Spinal cord (tissue), 10 donors: Measurements from ENCODE around the gene RILP. TPM values are rescaled to one million over a fixed set of nuclear protein-coding genes. Genes with fewer than 3 reads are reported as not detected.

Experiments
- DNase-seq, 6 donors: peaks; one replicate each; pipeline versions ENCODE4 v3.0.0 to v3.0.0-alpha.2; 2013 to 2015; ENCODE audit warnings: low spot score in 6 of 6, low read depth in 4 of 6
- H3K27ac ChIP-seq: one replicate; pipeline ENCODE4 v1.5.1; 2013; ENCODE audit warnings: low read depth, low read length, control low read depth
- H3K27me3 ChIP-seq: one replicate; pipeline ENCODE4 v1.6.1; 2013; ENCODE audit warnings: low read length; ENCODE audit not compliant: control insufficient read depth, insufficient read depth
- H3K36me3 ChIP-seq: one replicate; pipeline ENCODE4 v1.6.1; 2013; ENCODE audit warnings: low read length; ENCODE audit not compliant: control insufficient read depth, insufficient read depth
- H3K4me1 ChIP-seq: one replicate; pipeline ENCODE4 v1.6.1; 2013; ENCODE audit warnings: low read length; ENCODE audit not compliant: control insufficient read depth, insufficient read depth
- H3K4me3 ChIP-seq: one replicate; pipeline ENCODE4 v1.5.1; 2013; ENCODE audit warnings: low read depth, low read length, control low read depth
- H3K9me3 ChIP-seq: one replicate; pipeline ENCODE4 v1.6.1; 2013; ENCODE audit warnings: low read length; ENCODE audit not compliant: control insufficient read depth, insufficient read depth
- WGBS: methylation state at CpG from one replicate; pipeline ENCODE4 v1.1.5; 2013; ENCODE audit warnings: missing lambda C conversion rate; ENCODE audit not compliant: insufficient coverage; 5-methylcytosine and 5-hydroxymethylcytosine counted together
- polyA plus RNA-seq, 2 donors: library from polyadenylated mRNA; unstranded; fragments of 120-200 nt; gene quantifications; one replicate each; pipeline ENCODE4 v1.2.1, GENCODE V29; 2013; ENCODE audit not compliant: insufficient read length in 2 of 2
- total RNA-seq, 2 donors: library from RNA; depleted of rRNA in 1 of 2; stranded (reverse); fragments of 120-200 nt in 1 of 2; fragments of >200 nt in 1 of 2; gene quantifications; one replicate each; pipeline versions ENCODE4 v1.2.3 to v1.2.4, GENCODE V29; 2013 to 2014
- donor health status: healthy.

The RILP gene
- total and polyA plus RNA-seq, 4 donors, result 6.9 to 14.7 (median 8.7) TPM

DNA sequence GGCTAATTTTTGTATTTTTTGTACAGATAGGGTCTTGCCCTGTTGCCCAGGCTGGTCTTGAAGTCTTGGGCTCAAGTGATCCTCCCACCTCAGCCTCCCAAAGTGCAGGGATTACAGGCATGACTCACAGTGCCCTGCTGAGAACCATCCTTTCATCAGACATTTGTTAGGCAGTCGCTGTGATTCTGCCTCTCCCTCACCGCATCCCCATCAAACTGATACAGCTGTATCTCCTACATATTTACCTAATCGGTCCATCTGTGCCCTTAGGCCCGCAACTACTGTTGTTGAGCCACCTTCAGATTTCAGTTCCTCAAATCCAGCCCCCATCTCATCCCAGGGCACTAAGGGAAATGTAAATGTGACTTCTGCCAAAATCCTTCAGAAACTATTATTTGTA lies 19.0 kb downstream of the RILP start:
- H3K4me1 ChIP-seq, result peaks cover 30% of the 10 kb centered on the region
- WGBS, result 83% methylated on average over 2 of the region's 4 CpGs
- no peak overlapping the region for H3K27ac ChIP-seq
- no peaks in the 10 kb centered on the region for H3K9me3 ChIP-seq
- no peaks in the 10 kb centered on the region for H3K27me3 ChIP-seq
- H3K36me3 ChIP-seq, result peaks cover 16% of the 10 kb centered on the region
- DNase-seq, result no peak
- no peak overlapping the region for H3K4me3 ChIP-seq

DNA sequence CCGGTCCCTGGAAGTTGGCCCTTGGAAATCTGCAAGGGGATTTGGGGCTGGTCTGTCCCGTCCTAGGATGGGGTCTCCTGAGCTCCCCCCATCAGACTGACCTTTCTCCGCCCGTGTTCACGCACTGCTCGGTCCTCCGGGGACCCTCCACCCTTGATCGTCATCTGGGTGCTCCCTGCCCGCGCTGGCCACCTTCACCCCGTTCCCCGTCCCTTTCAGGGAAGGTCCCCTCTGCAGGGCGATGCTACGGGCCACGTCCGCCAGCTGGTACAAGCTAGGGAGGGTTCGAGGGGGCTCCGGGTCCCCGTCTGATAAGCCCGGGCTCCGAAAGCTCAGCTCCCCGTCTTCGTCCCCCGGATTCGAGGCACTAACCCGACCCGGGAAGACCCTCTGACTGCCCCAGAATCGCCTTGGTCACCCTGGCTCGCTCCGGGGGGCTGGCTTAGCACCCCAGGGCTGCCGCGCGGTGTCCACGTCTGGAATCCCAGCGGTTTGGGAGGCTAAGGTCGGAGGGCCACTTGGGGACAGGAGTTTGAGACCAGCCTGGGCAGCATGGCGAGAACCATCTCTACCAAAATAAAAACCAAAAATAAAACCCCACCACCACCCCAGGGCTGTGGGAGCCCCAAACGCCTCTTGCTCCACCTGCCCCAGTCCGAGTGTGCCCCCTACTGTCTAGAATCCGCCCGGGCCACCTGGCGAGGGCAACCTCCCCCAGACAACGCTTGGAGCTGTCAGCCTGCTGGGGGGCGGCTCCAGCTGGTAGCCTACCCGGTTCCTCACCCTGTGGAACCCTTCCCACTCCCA lies 20.0 kb downstream of the RILP start:
- Histone ChIP-seq H3K4me1 (peaks cover 30% of the 10 kb centered on the region), H3K27me3 (no peaks in the 10 kb centered on the region), H3K9me3 (no peaks in the 10 kb centered on the region), H3K4me3 (peak overlapping the region; percentile 80), H3K27ac (peak overlapping the region; percentile 97), H3K36me3 (peaks cover 11% of the 10 kb centered on the region)
- WGBS, result 2% methylated on average over 43 of the region's 45 CpGs
- DNase-seq, result peak in 1 of 6 donors; percentile 40

DNA sequence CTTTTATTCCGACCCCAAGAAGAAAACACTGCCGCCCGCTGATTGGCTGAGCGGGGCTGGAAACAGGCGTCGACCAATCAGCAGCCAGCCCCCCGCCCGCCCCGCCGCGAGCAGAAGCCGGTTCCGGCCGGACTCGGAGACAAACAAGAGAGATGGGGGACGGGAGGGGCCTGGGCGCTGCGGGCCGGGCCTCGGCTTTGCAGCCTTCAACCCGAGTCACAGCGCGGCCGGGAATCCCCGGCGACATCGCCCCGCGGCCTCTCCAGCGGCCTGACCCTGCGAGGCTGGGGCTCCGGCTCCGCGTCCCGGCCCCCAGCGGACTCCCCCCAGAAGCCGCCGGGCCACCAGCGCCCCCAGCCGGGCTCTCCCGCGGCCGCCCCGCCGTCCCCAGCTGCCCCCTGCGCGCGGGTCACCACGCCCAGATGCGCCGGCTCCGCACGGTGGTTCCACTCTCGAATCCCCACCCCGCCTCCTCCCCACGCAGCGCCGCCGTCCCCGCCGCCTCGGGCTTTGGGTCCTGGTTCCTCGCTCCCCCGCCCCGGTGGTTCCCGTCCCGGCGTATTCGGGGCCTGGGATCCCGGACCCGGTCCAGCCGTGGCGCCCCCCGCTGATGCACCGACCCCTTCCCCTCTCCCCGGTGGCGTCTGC lies 20.7 kb downstream of the RILP start:
- H3K4me3 ChIP-seq, result peak overlapping the region; percentile 80
- peaks cover 30% of the 10 kb centered on the region for H3K4me1 ChIP-seq
- no peaks in the 10 kb centered on the region for H3K9me3 ChIP-seq
- under 1% methylated on average over 73 of the region's 77 CpGs for WGBS
- peaks cover 14% of the 10 kb centered on the region for H3K36me3 ChIP-seq
- H3K27ac ChIP-seq, result peak overlapping the region; percentile 97
- no peaks in the 10 kb centered on the region for H3K27me3 ChIP-seq
- peak; percentile 85 to 99 (median 95) for DNase-seq

DNA sequence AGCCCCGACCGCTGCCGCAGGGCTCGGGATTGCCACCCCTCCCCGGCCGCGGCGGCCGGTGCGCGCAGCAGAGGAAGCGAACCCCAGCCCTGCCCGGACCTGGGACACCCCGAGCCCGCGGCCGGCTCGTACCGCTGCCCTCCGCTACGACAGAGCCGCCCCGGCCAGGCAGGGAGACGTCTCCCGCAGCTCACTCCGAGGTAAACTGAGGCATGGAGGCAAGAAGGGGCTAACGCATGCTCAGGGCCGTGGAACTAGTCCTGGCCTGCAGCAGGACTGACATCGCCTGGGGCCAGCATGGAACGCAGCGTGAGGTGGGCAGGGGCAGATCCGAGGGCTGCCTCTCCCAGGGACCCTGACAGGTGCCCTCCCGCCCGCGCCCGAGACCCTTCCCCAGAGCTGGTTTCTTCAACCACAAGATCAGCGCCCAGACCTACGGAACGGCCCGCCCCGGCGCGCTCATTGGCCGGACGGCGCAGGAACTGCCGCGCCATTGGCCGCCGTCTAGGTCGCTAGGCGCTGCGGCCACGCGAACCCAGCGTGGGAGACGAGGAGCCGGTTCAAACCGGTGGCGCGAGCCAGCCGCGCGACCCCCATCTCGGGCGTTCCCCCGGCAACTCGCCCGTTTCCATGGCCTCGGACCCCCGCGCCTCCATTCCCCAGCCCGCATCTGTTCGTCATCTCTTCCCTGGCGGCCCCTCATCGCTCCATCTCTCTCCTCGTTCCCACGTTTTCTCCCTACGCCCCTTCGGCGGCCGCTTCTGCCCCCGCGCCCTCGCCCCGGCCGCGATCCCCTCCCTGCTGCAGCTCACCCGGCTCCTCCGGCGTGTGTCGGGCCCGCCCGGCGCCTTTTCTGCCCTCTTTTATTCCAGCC lies 21.4 kb downstream of the RILP start, which contains the start of gene SLC43A2:
Gene SLC43A2 (minus strand): TSS at position 853 of the 874 bp plus-strand sequence. CDS start 960 bp downstream, outside the sequence.
- Histone ChIP-seq H3K27me3 (no peaks in the 10 kb centered on the region), H3K9me3 (no peaks in the 10 kb centered on the region), H3K4me1 (peaks cover 30% of the 10 kb centered on the region), H3K36me3 (peaks cover 22% of the 10 kb centered on the region), H3K27ac (peak within 1 kb of the TSS; percentile 97), H3K4me3 (peak within 1 kb of the TSS; percentile 80)
- under 1% methylated on average over 95 of the region's 95 CpGs for WGBS
- DNase-seq, result peak; percentile 79 to 98 (median 88)

DNA sequence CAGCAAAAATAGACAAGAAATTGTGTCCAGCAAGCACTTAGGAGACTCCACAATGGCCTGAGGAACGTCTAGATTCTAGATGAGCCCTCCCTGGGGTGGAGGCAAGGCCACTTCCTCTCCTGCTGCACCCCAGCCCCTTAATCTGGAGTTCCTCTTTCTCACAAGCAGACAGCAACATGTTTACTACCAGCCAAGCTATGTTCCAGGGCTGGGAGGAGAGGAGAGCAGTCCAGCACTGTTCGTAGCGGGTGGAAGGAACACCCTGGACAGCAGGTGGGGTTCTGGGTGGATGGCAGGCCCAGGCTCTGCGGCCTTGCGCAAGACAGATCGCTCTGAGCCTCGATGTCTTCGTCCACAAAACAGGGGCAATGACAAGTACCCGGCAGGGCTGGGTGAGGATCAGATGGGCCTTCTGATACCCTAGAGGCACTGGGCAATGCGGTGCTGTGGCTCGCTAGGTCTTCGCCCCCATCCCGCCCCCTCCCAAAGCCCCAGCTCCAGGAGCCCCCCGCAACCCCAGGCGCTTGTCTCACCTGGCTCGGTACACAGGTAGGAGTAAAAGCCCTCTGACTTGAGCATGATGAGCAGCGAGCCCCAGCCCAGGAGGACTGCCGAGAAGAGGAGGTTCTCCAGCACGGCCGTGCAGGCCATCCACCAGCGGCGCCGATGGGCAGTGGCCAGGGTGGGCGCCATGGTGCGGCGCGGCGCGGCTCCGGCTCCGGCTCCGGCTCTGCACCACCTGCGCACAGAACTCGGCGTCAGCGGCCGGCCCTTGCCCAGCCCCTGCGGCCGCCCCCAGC lies 22.3 kb downstream of the RILP start:
- Histone ChIP-seq H3K9me3 (no peaks in the 10 kb centered on the region), H3K36me3 (peaks cover 27% of the 10 kb centered on the region), H3K4me1 (peaks cover 30% of the 10 kb centered on the region), H3K27ac (peak overlapping the region; percentile 16), H3K4me3 (peak overlapping the region; percentile 80), H3K27me3 (no peaks in the 10 kb centered on the region)
- peak in 1 of 6 donors; percentile 36 for DNase-seq
- 14% methylated on average over 34 of the region's 39 CpGs for WGBS

DNA sequence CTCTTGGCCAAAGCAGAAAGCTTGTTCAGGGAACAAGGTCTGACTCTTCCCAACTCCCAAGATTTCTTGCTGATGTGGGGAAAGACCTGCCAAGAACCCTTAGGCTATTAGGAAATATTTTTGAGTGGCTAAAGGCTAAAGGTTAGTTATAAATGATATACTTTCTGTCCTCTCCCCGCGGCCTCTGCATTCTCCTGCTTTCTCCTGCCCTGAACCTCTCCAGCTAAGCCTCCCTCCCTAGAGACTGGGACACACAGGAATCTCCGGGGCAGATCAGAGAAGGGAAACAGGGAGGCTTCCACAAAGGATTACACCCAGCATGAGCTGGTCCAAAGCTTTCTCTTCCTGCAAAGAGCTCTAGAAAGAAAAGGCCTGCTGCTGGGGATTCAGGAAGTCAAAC lies 23.3 kb downstream of the RILP start:
- Histone ChIP-seq H3K27me3 (no peaks in the 10 kb centered on the region), H3K9me3 (no peaks in the 10 kb centered on the region), H3K4me3 (no peak overlapping the region), H3K27ac (no peak overlapping the region), H3K36me3 (peaks cover 36% of the 10 kb centered on the region), H3K4me1 (peaks cover 30% of the 10 kb centered on the region)
- no peak for DNase-seq
- 21% methylated on average over 2 of the region's 3 CpGs for WGBS

DNA sequence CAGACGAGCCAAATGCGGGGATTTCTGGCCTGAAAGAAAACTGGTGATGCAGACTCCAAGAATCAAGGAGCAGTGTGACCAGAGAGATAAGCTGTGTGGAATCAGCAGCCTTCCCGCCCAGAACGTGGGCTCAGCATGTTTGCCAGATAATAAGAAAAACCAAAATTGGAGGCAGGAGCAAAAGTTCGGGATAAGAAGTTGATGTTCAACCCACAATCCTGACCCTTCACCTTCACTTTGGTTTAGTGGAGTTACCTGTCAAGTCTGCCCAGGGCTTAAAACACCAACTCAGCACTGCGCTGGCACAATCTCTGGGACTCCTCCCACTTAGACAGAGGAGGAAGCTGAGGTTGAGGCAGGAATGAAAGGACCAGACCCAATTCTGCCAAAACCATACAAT lies 24.1 kb downstream of the RILP start:
- H3K27me3 ChIP-seq, result no peaks in the 10 kb centered on the region
- peaks cover 43% of the 10 kb centered on the region for H3K36me3 ChIP-seq
- H3K9me3 ChIP-seq, result no peaks in the 10 kb centered on the region
- WGBS, result 92% methylated on average over 5 of the region's 6 CpGs
- no peak overlapping the region for H3K4me3 ChIP-seq
- no peak for DNase-seq
- peaks cover 37% of the 10 kb centered on the region for H3K4me1 ChIP-seq
- H3K27ac ChIP-seq, result no peak overlapping the region

DNA sequence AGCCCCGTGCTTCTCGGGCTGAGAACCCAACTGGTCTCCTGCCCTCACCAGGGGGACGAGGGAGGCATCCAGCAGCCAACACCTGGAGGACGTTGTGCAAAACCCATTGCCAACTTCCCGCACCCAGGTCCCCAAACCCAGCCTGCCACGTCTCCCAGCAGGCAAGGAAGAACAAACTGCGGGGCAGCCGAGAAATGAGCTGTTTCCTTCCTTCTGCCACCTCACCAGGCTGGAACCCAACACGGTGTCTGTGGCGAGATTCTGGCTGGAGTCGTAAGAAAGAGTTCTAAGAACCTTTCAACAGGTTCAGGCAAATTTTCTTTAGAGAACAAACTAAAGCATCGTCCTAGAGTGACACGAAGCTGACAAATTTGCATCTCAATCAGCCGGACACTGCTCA lies 24.6 kb downstream of the RILP start:
- WGBS, result 78% methylated on average over 13 of the region's 14 CpGs

DNA sequence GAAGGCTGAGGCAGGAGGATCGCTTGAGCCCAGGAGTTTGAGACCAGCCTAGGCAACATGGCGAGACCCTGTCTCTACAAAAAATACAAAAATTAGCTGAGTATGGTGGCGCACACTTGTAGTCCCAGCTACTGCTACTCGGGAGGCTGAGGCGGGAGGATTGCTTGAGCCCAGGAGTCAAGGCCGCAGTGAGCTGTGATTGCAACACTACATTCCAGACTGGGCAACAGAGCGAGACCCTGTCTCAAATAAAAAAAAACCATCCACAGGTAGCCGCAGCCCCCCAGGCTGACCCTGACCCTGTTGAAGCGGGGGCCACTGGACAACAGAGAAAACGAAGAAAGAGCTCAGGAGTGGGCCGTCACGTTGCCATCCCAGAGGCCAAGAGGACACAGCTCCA lies 25.0 kb downstream of the RILP start:
- Histone ChIP-seq H3K4me1 (peaks cover 30% of the 10 kb centered on the region), H3K9me3 (no peaks in the 10 kb centered on the region), H3K36me3 (peaks cover 53% of the 10 kb centered on the region), H3K4me3 (no peak overlapping the region), H3K27me3 (no peaks in the 10 kb centered on the region), H3K27ac (no peak overlapping the region)
- no peak for DNase-seq
- 89% methylated on average over 10 of the region's 12 CpGs for WGBS

More for the DNA sequence above, 24.6 kb downstream of the RILP start:
- no peak overlapping the region for H3K27ac ChIP-seq
- no peaks in the 10 kb centered on the region for H3K9me3 ChIP-seq
- DNase-seq, result no peak
- H3K27me3 ChIP-seq, result no peaks in the 10 kb centered on the region
- no peak overlapping the region for H3K4me3 ChIP-seq
- H3K4me1 ChIP-seq, result peaks cover 34% of the 10 kb centered on the region
- peaks cover 49% of the 10 kb centered on the region for H3K36me3 ChIP-seq
